ENCODE measurements around the gene CREB5. TPM values are rescaled to one million over a fixed set of nuclear protein-coding genes. Genes with fewer than 3 reads are reported as not detected.

The CREB5 gene
- total RNA-seq, 5 donors from 2014 or later (not counting 1 experiment from before 2014, with no cell fraction given) = 0.03 to 0.58 (median 0.23) TPM

GRCh38 chr7:28516390-28517172 is 104.3 kb downstream of the CREB5 start:
- ChIA-PET CTCF (interaction anchor here (0.6 to 0.7 kb wide), 3 partner anchors 21 to 137 kb away, joined by 3 to 10 read pairs (median 4); no protein-coding TSS in a partner anchor), POLR2A (no interaction called here)
- H3K27ac ChIP-seq (ENCODE audit: low read length) = no peak overlapping the region
- 78% methylated on average over 5 of the region's 14 CpGs for WGBS (ENCODE audit: insufficient coverage)
- Mint-ChIP-seq H3K27me3 (peaks cover 3 to 21% of the 10 kb centered on the region in 2 donors), H3K27ac (no peak overlapping the region), H3K9me3 (no peaks in the 10 kb centered on the region), H3K4me3 (no peak overlapping the region), H3K4me1 (peaks cover 0 to 5% (median 0%) of the 10 kb centered on the region in 3 donors), H3K36me3 (no peaks in the 10 kb centered on the region)
- no peak for DNase-seq
- no peak for ATAC-seq (replicated peaks in 1 of 4)
- H3K4me1 ChIP-seq (ENCODE audit: control insufficient read depth in 1 of 2, extremely low read depth in 1 of 2, insufficient read depth in 2 of 2, low read length in 2 of 2) = no peaks in the 10 kb centered on the region
- no peaks in the 10 kb centered on the region for H3K36me3 ChIP-seq (ENCODE audit: control insufficient read depth in 2 of 2, extremely low read depth in 1 of 2, insufficient read depth in 1 of 2, low read length in 1 of 2)
- H3K9me3 ChIP-seq = no peaks in the 10 kb centered on the region
- peaks cover 0 to 4% of the 10 kb centered on the region in 2 experiments for H3K27me3 ChIP-seq (replicated peaks in 1 of 2; ENCODE audit: control insufficient read depth in 2 of 2, extremely low read depth in 1 of 2, insufficient read depth in 2 of 2, low read length in 1 of 2)
- H3K4me3 ChIP-seq (ENCODE audit: control insufficient read depth in 1 of 2, extremely low read depth in 1 of 2, low read length in 1 of 2) = no peak overlapping the region

GRCh38 chr7:28517206-28517605 is 104.9 kb downstream of the CREB5 start:
- no peak for ATAC-seq (replicated peaks in 1 of 4)
- no peak overlapping the region for H3K4me3 ChIP-seq (ENCODE audit: control insufficient read depth in 1 of 2, extremely low read depth in 1 of 2, low read length in 1 of 2)
- POLR2A ChIA-PET = no interaction called here

GRCh38 chr7:28517606-28518005 is 105.3 kb downstream of the CREB5 start:
- Mint-ChIP-seq H3K36me3 (no peaks in the 10 kb centered on the region), H3K4me1 (peaks cover 0 to 5% (median 0%) of the 10 kb centered on the region in 3 donors), H3K27ac (no peak overlapping the region), H3K9me3 (no peaks in the 10 kb centered on the region), H3K4me3 (no peak overlapping the region), H3K27me3 (peaks cover 0 to 17% of the 10 kb centered on the region in 2 donors)
- ATAC-seq (replicated peaks in 1 of 4) (no peak), DNase-seq (no peak)
- CTCF ChIA-PET = no interaction called here
- Histone ChIP-seq H3K9me3 (no peaks in the 10 kb centered on the region), H3K27me3 (replicated peaks in 1 of 2; ENCODE audit: control insufficient read depth in 2 of 2, extremely low read depth in 1 of 2, insufficient read depth in 2 of 2, low read length in 1 of 2) (peaks cover 0 to 3% of the 10 kb centered on the region in 2 experiments), H3K4me3 (ENCODE audit: control insufficient read depth in 1 of 2, extremely low read depth in 1 of 2, low read length in 1 of 2) (no peak overlapping the region), H3K27ac (ENCODE audit: low read length) (no peak overlapping the region), H3K4me1 (ENCODE audit: control insufficient read depth in 1 of 2, extremely low read depth in 1 of 2, insufficient read depth in 2 of 2, low read length in 2 of 2) (no peaks in the 10 kb centered on the region), H3K36me3 (ENCODE audit: control insufficient read depth in 2 of 2, extremely low read depth in 1 of 2, insufficient read depth in 1 of 2, low read length in 1 of 2) (no peaks in the 10 kb centered on the region)
- POLR2A ChIA-PET = interaction anchor here in 1 of 2 donors (0.6 kb wide), 1 partner anchor 674 kb away, joined by 3 read pairs; no protein-coding TSS in a partner anchor
- WGBS (ENCODE audit: insufficient coverage) = 92% methylated on average over 2 of the region's 7 CpGs

More at GRCh38 chr7:28517206-28517605, 104.9 kb downstream of the CREB5 start:
- no peak overlapping the region for H3K27ac Mint-ChIP-seq
- CTCF ChIA-PET = no interaction called here
- H3K9me3 Mint-ChIP-seq = no peaks in the 10 kb centered on the region
- Histone ChIP-seq H3K9me3 (no peaks in the 10 kb centered on the region), H3K36me3 (ENCODE audit: control insufficient read depth in 2 of 2, extremely low read depth in 1 of 2, insufficient read depth in 1 of 2, low read length in 1 of 2) (no peaks in the 10 kb centered on the region), H3K27me3 (replicated peaks in 1 of 2; ENCODE audit: control insufficient read depth in 2 of 2, extremely low read depth in 1 of 2, insufficient read depth in 2 of 2, low read length in 1 of 2) (peaks cover 0 to 3% of the 10 kb centered on the region in 2 experiments), H3K4me1 (ENCODE audit: control insufficient read depth in 1 of 2, extremely low read depth in 1 of 2, insufficient read depth in 2 of 2, low read length in 2 of 2) (no peaks in the 10 kb centered on the region), H3K27ac (ENCODE audit: low read length) (no peak overlapping the region)
- H3K36me3 Mint-ChIP-seq = no peaks in the 10 kb centered on the region
- peaks cover 0 to 17% of the 10 kb centered on the region in 2 donors for H3K27me3 Mint-ChIP-seq
- no CpG with 5 or more reads among the region's 5 CpGs for WGBS (ENCODE audit: insufficient coverage)
- H3K4me3 Mint-ChIP-seq = no peak overlapping the region
- DNase-seq = no peak
- peaks cover 0 to 5% (median 0%) of the 10 kb centered on the region in 3 donors for H3K4me1 Mint-ChIP-seq

GRCh38 chr7:28520074-28521015 is 108.0 kb downstream of the CREB5 start:
- H3K4me1 Mint-ChIP-seq = peaks cover 0 to 5% (median 0%) of the 10 kb centered on the region in 3 donors
- peaks cover 0 to 3% of the 10 kb centered on the region in 2 experiments for H3K27me3 ChIP-seq (replicated peaks in 1 of 2; ENCODE audit: control insufficient read depth in 2 of 2, extremely low read depth in 1 of 2, insufficient read depth in 2 of 2, low read length in 1 of 2)
- H3K36me3 Mint-ChIP-seq = no peaks in the 10 kb centered on the region
- no peak overlapping the region for H3K4me3 Mint-ChIP-seq
- H3K27ac ChIP-seq (ENCODE audit: low read length) = no peak overlapping the region
- H3K9me3 ChIP-seq = no peaks in the 10 kb centered on the region
- no peak for DNase-seq
- no peaks in the 10 kb centered on the region for H3K9me3 Mint-ChIP-seq
- ChIA-PET POLR2A (no interaction called here), CTCF (no interaction called here)
- no peak overlapping the region for H3K27ac Mint-ChIP-seq
- no peaks in the 10 kb centered on the region for H3K4me1 ChIP-seq (ENCODE audit: control insufficient read depth in 1 of 2, extremely low read depth in 1 of 2, insufficient read depth in 2 of 2, low read length in 2 of 2)
- H3K36me3 ChIP-seq (ENCODE audit: control insufficient read depth in 2 of 2, extremely low read depth in 1 of 2, insufficient read depth in 1 of 2, low read length in 1 of 2) = no peaks in the 10 kb centered on the region
- peaks cover 0 to 19% of the 10 kb centered on the region in 2 donors for H3K27me3 Mint-ChIP-seq
- no peak for ATAC-seq (replicated peaks in 1 of 4)
- WGBS (ENCODE audit: insufficient coverage) = 31% methylated on average over 6 of the region's 9 CpGs
- no peak overlapping the region for H3K4me3 ChIP-seq (ENCODE audit: control insufficient read depth in 1 of 2, extremely low read depth in 1 of 2, low read length in 1 of 2)

- 83% methylated on average over 1 of the region's 3 CpGs for WGBS (ENCODE audit: insufficient coverage)
- H3K27ac Mint-ChIP-seq = no peak overlapping the region
- DNase-seq (no peak), ATAC-seq (replicated peaks in 1 of 4) (no peak)
- Histone ChIP-seq H3K9me3 (no peaks in the 10 kb centered on the region), H3K27ac (ENCODE audit: low read length) (no peak overlapping the region), H3K4me3 (ENCODE audit: control insufficient read depth in 1 of 2, extremely low read depth in 1 of 2, low read length in 1 of 2) (no peak overlapping the region), H3K36me3 (ENCODE audit: control insufficient read depth in 2 of 2, extremely low read depth in 1 of 2, insufficient read depth in 1 of 2, low read length in 1 of 2) (no peaks in the 10 kb centered on the region), H3K4me1 (ENCODE audit: control insufficient read depth in 1 of 2, extremely low read depth in 1 of 2, insufficient read depth in 2 of 2, low read length in 2 of 2) (no peaks in the 10 kb centered on the region), H3K27me3 (replicated peaks in 1 of 2; ENCODE audit: control insufficient read depth in 2 of 2, extremely low read depth in 1 of 2, insufficient read depth in 2 of 2, low read length in 1 of 2) (peaks cover 0 to 2% of the 10 kb centered on the region in 2 experiments)
- H3K9me3 Mint-ChIP-seq = no peaks in the 10 kb centered on the region
- no peaks in the 10 kb centered on the region for H3K36me3 Mint-ChIP-seq
- H3K4me3 Mint-ChIP-seq = no peak overlapping the region
- ChIA-PET CTCF (no interaction called here), POLR2A (no interaction called here)
- H3K4me1 Mint-ChIP-seq = no peaks in the 10 kb centered on the region
- H3K27me3 Mint-ChIP-seq = peaks cover 2 to 10% of the 10 kb centered on the region in 2 donors
Observed at GRCh38 chr7:28524978-28525377, 112.7 kb downstream of the CREB5 start.

- ChIA-PET POLR2A (no interaction called here), CTCF (no interaction called here)
- no peaks in the 10 kb centered on the region for H3K36me3 Mint-ChIP-seq
- Histone ChIP-seq H3K4me1 (ENCODE audit: control insufficient read depth in 1 of 2, extremely low read depth in 1 of 2, insufficient read depth in 2 of 2, low read length in 2 of 2) (no peaks in the 10 kb centered on the region), H3K27me3 (replicated peaks in 1 of 2; ENCODE audit: control insufficient read depth in 2 of 2, extremely low read depth in 1 of 2, insufficient read depth in 2 of 2, low read length in 1 of 2) (peaks cover 0 to 2% of the 10 kb centered on the region in 2 experiments), H3K36me3 (ENCODE audit: control insufficient read depth in 2 of 2, extremely low read depth in 1 of 2, insufficient read depth in 1 of 2, low read length in 1 of 2) (no peaks in the 10 kb centered on the region), H3K9me3 (no peaks in the 10 kb centered on the region), H3K4me3 (ENCODE audit: control insufficient read depth in 1 of 2, extremely low read depth in 1 of 2, low read length in 1 of 2) (no peak overlapping the region), H3K27ac (ENCODE audit: low read length) (no peak overlapping the region)
- H3K4me1 Mint-ChIP-seq = no peaks in the 10 kb centered on the region
- H3K27me3 Mint-ChIP-seq = peaks cover 2 to 8% of the 10 kb centered on the region in 2 donors
- WGBS (ENCODE audit: insufficient coverage) = 50% methylated on average over 1 of the region's 2 CpGs
- no peak for ATAC-seq (replicated peaks in 1 of 4)
- no peak overlapping the region for H3K4me3 Mint-ChIP-seq
- peaks cover 0 to 3% (median 0%) of the 10 kb centered on the region in 3 donors for H3K9me3 Mint-ChIP-seq
- H3K27ac Mint-ChIP-seq = no peak overlapping the region
- DNase-seq = no peak
Observed at GRCh38 chr7:28528899-28529298, 116.6 kb downstream of the CREB5 start.

Data from T-cell (primary cell).